Measurements from ENCODE around the gene ODAD3.

- TF ChIP-seq CTCF (IDR thresholded peaks at IDR 0.05; ENCODE audit: insufficient read depth, low read length) (no peak), REST (IDR thresholded peaks at IDR 0.05; ENCODE audit: insufficient replicate concordance, low read depth) (no peak), POLR2AphosphoS5 (IDR thresholded peaks at IDR 0.05; ENCODE audit: low read depth) (no peak)
Observed at GRCh38 chr19:11387162-11388034, 47.5 kb downstream of the ODAD3 start.

Data from HL-60 (cell line).